Fibroblast of gingiva (primary cell): ENCODE measurements around the gene ATP2B3.

Experiments
- DNase-seq: peaks from one replicate; pipeline ENCODE4 v3.0.0-alpha.2; 2011; ENCODE audit warnings: low read depth

Gene ATP2B3

GRCh38 chrX:153488231-153488914 lies 29.1 kb upstream of the ATP2B3 start:
- no peak for DNase-seq

GRCh38 chrX:153490217-153490930 lies 27.1 kb upstream of the ATP2B3 start:
- no peak for DNase-seq

DNA sequence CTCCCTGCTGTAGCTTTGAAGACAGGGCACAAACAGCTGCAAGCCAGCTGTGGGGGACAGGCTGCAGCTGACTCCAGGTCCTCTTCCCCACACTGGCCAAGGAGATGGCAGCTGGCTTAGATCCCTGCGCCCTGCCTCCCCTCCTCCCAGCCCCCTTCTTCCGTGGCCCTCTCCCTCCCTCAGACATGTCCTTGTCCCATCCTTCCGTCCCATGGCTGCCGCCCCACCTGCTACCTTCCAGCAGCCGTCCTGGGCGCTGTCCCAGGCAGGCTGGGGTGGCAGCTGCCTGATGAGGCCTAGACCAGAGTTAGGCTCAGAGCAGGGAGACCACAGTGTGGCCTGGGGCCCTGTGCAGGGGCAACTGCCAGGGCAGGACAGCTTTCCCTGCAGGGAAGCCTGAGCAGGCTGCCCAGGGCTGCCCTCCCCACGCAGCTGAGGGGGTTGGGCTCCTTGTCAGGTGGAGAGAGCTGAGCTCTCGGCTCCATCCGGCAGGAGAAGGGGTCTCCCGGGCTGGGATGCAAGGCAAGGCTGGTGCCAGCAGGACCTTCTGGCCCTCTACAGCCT lies 26.0 kb upstream of the ATP2B3 start:
- no peak for DNase-seq

DNA sequence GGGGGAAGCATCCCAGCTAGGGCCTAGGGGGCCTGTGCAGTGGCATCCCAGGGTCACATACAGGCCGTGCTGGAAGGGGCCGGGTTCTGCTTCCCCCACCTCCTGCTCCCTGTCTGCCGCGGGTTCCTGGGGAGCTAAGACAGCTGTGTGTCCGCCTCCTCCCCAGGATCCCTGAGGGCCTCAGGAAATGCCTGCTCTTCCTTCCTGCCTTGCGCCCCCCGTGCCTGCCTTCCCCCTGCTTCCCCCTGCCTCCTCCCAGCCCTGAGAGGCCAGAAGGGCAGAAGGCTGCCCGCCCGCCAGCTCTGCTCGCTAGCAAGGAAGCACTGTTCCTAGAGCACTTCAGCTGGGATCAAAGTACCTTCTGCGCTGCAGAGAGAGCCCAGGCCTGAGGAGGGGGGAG lies 25.5 kb upstream of the ATP2B3 start:
- no peak for DNase-seq

GRCh38 chrX:153492543-153492942 lies 24.9 kb upstream of the ATP2B3 start:
- no peak for DNase-seq

- DNase-seq = no peak
Measured at GRCh38 chrX:153493085-153493484, 24.4 kb upstream of the ATP2B3 start.

GRCh38 chrX:153494061-153494460 lies 23.4 kb upstream of the ATP2B3 start:
- DNase-seq = no peak

GRCh38 chrX:153494541-153495361 lies 22.7 kb upstream of the ATP2B3 start, which contains the start of gene BGN:
Gene BGN (plus strand): TSS chrX:153494980. CDS start chrX:153504632, 9,652 bp downstream.
- DNase-seq = peak; percentile 17

DNA sequence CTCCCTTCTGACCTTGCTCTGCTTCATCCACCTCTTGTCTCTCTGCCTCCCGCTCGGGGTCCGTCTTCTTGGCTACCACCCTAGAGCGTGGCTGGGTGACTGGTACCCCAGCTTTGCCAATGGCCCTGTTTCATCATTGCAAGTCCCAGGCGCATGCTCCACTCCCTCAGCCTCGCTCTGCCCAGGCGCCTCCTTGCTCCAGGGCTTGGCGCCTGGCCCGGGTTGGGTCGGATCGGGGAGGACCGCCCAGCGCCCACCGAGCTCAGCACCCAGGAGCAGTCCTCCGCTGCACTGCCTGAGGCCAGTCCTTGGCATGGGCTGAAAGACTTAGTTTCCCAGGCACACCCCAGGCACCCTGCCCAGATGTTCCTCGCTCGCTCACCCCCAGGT lies 22.1 kb upstream of the ATP2B3 start:
- peak; percentile 50 for DNase-seq

GRCh38 chrX:153495903-153496589 lies 21.4 kb upstream of the ATP2B3 start:
- DNase-seq = no peak

- DNase-seq = no peak
Measured at GRCh38 chrX:153496590-153496959, 20.9 kb upstream of the ATP2B3 start.

DNA sequence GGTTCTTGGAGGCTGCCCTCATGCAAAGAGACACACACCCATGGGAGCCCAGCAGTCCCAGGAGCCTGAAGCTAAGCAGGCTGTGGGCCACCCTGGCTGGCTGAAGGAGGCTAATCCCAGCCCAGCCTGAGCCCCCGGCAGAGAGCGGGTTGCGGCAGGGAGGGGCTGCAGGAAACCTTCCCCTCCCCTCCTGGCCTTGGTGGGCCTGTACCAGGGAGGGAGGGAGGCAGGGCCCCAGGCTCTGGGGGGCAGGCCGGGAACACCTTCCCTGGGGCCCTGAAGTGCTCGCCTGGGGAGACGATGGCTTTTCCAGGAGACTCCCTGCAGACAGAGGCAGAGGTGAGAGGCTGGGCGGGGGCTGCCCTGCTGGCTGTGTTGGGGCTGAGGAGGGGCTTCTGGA lies 19.0 kb upstream of the ATP2B3 start:
- no peak for DNase-seq

GRCh38 chrX:153499341-153499740 lies 18.1 kb upstream of the ATP2B3 start:
- DNase-seq = no peak

DNA sequence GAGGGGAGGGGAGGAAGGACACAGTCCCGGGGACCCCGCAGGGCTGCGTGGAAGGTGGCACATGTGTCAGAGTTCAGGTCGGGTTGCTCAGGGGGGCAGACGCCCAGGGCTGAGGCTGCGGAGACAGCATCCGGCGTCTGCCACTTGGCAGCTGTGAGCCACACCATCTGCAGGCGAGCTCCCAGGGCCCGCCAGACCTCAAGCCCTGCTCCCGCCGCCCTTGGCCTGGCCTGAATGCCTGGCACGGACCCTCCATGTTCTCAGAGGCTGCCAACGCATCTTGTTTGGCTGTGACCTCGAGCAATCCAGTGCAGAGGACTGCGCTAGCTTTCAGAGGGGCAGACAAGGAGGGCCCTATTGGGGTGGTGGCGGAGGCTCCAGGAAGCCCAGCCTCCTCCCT lies 17.6 kb upstream of the ATP2B3 start:
- DNase-seq = peak; percentile 49

DNA sequence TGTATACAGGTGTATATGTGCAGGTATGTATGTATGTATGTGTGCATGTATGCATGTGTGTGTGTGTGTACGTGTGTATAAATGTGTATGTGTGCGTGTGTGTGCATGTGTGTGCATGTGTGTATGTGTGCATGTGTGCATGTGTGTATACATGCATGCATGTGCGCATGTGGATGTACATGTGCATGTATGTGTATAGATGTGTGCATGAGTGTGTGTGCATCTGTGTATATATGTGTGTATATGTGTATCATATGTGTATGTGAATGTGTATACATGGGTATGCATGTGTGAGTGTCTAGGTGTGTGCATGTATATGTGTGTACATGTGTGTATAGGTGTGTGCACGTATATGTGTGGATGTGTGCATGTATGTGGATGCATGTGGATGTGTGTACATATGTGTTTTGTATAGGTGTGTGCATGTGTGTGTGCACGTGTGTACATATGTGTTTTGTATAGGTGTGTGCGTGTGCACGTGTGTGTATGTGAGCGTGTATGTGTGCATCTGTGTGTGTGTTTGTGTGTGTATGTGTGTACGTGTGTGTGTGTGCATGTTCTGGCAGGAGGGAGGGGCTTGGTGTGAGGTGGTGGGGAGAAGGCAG lies 16.7 kb upstream of the ATP2B3 start:
- DNase-seq = no peak

DNA sequence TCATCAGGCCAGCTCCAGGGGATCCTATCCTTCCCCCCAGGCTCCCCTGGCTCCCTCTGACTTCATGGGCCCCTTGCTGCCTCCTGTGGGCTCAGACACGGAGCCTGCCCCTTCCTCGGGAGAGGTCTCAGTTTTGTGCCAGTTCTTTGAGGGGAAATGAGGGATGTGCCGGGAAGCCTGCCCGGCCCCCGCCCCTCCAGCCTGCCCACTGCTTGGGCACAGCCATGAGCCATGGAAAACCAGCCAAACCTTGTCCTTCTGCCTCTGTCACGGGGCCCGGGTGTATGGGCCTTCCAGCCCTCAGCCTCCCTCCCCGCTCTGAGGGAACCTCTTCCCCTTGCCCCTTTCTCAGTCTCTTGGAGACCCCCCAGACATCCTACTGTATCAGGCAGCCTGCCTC lies 15.9 kb upstream of the ATP2B3 start:
- DNase-seq = no peak

- DNase-seq = no peak
Measured at GRCh38 chrX:153502131-153502530, 15.3 kb upstream of the ATP2B3 start.

DNA sequence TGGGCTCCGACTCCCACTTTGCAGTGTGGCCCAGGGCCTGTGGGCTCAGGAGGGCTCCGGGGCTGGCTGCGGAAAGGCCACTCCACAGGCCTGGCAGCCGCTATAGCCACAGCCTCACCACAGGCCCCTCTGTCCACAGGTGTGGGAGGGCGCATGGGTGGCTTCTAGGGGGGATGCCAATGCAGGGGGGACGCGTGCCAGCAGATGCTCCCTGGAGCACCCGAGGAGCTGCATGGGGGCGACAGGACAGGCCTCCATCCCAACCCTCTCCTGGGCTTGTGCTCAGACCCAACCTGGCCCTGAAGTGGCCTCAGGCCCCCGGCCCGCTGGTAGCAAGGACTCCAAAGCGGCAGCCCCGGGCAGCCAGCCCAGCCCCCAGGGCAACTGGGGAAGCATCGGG lies 14.6 kb upstream of the ATP2B3 start:
- no peak for DNase-seq

DNA sequence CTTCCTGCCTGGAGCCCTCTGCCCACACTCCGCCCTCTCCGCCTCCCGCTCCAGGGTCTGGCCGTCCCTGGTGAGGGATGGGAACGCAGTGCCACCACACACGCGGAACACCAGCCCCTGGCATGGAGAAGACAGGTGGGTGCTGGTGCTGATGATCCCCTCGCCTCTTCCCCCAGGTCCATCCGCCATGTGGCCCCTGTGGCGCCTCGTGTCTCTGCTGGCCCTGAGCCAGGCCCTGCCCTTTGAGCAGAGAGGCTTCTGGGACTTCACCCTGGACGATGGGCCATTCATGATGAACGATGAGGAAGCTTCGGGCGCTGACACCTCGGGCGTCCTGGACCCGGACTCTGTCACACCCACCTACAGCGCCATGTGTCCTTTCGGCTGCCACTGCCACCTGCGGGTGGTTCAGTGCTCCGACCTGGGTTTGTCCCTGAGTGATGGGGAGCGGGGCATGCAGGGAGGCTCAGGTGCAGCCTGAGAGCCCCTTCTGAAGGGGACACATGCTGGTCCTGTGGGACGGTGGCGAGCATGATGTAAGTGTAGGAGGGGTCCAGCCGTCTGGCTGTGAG lies 12.9 kb upstream of the ATP2B3 start:
- no peak for DNase-seq

- no peak for DNase-seq
Measured at GRCh38 chrX:153505361-153505760, 12.1 kb upstream of the ATP2B3 start.

DNA sequence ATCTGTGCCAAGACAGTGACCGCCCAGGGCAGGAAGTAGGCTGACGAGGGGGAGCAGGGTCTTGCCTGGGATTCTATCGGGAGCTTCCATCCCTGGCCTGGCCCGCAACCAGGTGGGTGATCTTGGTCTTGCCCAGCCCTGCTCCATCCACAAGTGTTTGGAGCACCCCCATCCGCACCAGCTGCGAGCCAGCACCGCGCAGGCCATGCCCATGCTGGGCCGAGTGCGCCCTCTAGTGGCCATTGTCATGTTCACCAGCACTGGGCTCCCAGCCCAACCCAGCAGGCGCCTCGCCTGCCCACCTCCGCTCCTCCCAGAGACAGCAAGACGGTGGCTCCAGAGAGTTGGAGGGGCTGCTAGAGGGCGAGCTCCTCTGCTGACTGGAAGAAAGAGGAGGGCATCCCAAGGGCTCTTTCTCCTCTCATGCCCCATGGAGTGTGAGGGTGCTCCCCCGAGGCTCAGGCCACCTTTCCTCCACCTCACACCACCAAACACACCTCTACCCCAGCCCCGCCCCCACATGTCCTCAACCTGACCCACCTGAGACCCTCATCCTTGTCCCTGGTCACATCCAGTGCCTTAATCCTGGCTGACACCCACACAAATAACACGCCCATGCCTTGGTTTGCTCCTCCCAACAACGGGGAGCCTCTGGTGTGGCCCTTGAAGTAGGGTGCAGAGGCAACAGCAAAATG lies 9.8 kb upstream of the ATP2B3 start:
- DNase-seq = peak; percentile 50
